Frontal cortex (tissue), 4 donors: Measurements from ENCODE around the gene ALDH3B2. TPM values are rescaled to one million over a fixed set of nuclear protein-coding genes. Genes with fewer than 3 reads are reported as not detected.
"Not testable (repeated sequence)": the region's sequence is repeated elsewhere in the genome, so short reads cannot be mapped to it uniquely, and the experiment has no call there.

Source experiments
- DNase-seq, 2 donors: peaks; one replicate each; pipeline ENCODE4 v3.0.0; 2012; ENCODE audit warnings: low spot score in 2 of 2
- FAIRE-seq: peaks from 2 replicates; lab custom pipeline; 2012; peaks lifted over from hg19 to GRCh38; lab: Jason Lieb, UNC
- total RNA-seq: library from RNA; depleted of rRNA; stranded (reverse); fragments of >200 nt; gene quantifications from one replicate; pipeline ENCODE4 v1.2.3, GENCODE V29; 2014
- donor health status: control.
- donor health status: control.
- donor health status: control.

ALDH3B2 gene, protein sequence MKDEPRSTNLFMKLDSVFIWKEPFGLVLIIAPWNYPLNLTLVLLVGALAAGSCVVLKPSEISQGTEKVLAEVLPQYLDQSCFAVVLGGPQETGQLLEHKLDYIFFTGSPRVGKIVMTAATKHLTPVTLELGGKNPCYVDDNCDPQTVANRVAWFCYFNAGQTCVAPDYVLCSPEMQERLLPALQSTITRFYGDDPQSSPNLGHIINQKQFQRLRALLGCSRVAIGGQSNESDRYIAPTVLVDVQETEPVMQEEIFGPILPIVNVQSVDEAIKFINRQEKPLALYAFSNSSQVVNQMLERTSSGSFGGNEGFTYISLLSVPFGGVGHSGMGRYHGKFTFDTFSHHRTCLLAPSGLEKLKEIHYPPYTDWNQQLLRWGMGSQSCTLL
- total RNA-seq, result not detected

DNA sequence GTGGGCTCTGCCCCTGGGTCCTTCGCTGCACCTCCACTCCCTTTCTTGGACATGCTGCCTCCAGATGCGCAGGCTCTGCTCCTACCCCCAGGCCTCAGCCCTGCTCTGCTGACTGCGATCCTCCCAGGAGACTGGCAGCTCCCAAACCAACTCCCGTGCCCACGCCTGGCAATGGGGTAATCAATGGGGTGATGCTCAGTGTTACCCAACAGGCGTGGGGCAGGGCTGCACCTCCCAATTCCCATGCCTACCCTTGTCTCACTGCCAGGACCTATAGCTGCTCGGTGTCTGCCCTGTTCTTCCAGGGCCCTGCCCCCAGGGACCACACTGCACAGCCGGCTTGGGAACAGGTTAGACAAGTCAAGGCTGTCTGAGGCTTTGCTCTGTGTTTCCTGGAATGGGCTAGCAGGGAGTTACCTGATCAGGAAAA lies at the start of gene ALDH3B2:
ALDH3B2 (minus strand) TSS at position 182 of the 430 bp plus-strand sequence. CDS start 7,688 bp downstream, outside the sequence.
- FAIRE-seq, result no peak
- no peak for DNase-seq

DNA sequence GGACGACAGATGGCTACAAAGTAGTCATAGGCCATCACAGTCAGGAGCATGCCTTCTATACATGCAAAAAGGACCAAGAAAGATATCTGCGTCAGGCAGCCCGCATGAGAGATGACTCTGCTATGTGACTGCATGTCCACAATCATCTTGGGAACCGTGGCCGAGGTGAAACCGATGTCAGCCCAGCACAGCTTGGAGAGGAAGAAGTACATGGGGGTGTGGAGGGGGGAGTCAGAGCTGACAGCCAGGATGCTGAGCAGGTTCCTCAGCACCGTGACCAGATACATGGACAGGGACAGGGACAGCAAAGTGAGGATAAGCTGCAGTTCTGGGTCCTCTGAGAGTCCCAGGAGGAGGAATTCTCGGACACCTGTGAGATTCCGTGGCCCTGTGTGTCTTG lies 48.6 kb upstream of the ALDH3B2 start:
- not testable (repeated sequence) for FAIRE-seq, DNase-seq

DNA sequence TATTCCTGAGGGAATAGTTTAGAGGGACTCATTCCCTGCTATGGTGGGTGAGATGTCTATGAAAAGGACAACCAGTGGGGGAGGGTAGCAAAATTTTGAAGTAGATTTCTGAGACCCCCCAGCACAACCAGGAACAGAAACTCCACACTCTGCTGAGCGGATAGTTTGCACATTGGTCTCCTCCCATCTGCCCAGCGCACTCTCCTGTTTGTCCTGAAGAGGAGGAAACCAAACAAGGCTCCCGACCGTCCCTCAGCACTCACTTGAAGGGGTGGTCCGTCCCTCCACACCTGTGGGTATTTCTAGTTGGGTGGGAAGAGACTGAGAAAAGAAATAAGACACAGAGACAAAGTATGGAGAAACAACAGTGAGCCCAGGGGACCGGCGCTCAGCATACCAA lies 41.8 kb upstream of the ALDH3B2 start:
- not testable (repeated sequence) for FAIRE-seq, DNase-seq

DNA sequence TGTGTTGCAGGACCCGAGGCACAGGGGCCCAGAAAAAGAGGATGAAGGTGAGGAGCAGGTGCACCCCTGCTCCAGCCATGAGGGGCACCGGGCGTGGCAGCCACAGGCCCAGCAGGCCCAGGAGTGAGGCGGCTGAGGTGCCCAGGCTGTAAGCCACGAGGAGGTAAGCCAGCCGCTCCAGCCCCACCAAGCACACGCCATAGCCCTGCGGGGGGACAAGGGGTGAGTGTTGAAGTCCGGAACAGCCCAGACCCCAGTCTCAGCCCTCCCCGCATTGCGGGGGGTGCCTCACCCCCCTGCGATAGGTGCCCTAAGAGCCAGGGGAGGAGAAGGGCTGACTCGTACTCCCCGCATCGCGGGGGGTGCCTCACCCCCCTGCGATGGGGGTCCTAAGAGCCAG lies 41.4 kb upstream of the ALDH3B2 start:
- not testable (repeated sequence) for DNase-seq, FAIRE-seq

DNA sequence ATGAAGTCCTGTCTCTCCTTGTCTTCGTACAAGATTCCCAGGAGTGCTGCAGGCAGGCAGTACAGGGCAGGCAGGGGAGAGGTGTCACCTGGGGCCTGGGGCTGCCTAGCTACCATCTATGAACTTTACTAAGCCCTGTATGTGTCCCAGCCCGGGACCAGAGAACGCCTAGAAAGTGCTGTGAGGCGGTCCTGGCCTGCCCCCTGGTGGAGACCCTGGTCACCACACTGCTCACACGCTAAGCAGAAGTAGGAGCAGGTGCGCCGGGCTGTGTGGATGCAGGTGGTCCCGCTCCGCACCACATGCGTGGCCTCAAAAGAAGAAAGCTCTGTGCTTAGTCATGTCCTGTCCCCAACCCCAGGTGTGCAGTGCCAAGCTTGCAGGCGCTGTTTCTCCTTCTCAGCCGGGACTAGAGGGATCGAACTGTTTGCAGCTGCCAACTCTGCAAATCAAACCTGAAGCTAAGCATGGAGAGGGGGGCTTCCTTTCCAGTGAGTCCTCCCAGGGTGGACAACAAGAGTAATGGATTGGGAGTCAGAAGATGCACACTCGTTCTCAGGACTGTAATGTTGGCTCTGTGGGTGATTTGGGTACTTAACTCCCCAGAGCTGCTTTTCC lies 39.6 kb upstream of the ALDH3B2 start:
- DNase-seq, FAIRE-seq: not testable (repeated sequence)

DNA sequence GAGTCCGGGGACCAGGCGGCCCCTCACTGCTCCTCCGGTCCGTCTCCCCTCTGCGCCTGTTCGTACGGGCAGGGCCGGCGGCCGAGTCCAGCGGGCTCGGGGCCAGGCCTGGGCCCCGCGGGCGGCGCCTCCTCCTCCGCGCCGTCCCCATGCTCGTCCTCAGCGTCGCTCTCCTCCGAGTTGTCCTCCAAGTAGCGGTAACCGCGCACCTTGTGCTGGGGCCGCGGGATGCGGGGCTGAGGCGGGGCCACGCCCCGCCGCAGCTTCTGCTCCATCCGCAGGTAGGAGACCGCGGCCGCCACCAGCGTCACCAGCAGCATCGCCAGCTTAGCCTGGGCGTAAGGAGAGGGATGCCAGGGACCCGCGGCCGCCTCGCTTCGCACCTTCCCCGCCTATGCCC lies 37.3 kb upstream of the ALDH3B2 start:
- DNase-seq, FAIRE-seq: not testable (repeated sequence)

DNA sequence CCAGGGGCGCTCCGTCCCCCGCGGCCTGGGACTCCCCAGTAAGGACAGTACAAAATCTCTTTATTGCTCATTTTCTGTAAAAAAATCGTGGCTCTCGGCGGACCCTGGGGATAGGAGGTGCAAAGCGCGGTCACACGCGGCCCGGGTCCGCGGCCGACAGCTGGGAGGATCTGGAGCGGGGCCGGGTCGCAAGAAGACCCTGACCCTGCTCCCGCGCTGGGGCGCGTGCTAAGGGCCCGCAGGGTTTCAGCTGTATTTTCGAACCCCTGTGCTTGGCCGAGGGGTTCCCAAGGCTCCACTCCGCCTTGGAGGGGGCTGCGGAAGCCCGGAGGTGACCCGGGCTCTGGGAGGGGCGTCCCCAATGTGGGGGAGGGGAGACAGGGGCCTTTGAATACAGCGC lies 36.8 kb upstream of the ALDH3B2 start:
- not testable (repeated sequence) for FAIRE-seq, DNase-seq

DNA sequence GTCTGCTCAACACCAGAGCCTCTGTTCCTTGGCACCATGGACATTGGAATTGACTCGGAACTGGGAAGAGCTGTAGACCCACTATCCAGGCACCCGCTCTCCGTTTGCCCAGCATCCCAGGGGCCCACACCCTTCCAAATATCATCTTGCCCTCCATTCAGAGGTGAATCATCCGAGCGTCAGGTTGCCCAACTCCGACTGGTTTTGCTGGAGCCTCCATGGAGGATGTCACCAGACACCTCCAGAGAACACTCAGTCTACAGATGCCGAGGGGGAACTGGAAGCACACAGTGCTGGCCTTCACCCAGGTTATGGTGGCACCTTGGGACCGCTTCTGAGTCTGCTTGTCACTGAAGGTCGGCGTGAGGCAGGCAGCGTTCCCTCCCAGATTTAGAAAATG lies 35.4 kb upstream of the ALDH3B2 start:
- FAIRE-seq, DNase-seq: not testable (repeated sequence)

DNA sequence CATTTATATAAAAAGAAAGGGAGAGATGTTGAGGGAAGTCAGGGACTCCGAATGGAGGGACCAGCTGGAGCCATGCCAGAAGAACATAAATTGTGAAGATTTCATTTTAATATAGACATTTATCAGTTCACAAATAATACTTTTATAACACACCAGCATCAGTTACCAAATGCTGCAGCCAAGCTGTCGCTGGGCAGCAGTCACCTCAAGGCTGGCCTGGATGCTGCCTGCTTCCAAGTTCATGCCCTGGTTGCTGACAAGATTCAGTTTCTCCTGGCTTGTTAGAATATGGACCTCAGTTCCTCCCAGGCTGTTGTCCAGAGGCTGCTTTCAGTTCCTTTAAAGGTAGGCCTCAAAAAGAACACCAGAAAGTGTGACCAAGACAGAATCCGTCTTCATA lies 30.8 kb upstream of the ALDH3B2 start:
- DNase-seq (no peak), FAIRE-seq (no peak)

DNA sequence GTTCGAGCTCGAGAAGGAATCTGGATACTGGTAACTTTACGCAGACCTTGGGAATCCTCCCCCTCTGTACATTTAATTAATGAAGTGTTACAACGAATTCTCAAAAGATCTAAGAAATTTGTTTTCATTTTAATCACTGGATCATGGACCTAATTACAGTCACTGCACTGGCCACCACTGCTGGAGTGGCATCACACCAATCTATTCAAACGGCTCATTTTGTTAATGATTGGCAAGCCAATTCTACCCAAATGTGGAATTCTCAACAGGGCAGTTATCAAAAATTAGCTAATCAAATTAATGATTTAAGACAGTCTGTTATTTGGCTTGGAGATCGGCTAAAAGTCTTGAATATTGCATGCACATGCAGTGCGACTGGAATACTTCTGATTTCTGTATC lies 30.1 kb upstream of the ALDH3B2 start:
- FAIRE-seq, result no peak

DNA sequence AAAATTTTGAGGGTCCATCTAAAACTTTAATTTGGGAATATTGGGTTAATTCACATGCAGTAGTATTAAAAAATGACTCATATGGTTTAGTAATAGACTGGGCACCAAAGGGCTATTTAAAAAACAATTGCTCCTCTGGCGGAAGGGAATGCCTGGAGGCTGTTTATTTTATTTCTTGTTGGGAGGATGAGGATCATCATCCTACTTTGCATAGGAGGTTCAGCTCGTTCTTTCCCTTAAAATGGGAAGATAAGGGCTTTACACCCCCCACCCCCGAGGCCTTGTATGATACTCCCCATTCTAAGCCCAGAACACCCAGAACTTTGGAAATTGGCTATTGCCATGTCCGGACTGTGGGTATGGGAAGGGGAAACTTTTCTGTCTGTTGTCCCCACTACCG lies 29.3 kb upstream of the ALDH3B2 start:
- DNase-seq, FAIRE-seq: not testable (repeated sequence)

More for the DNA sequence above, 30.1 kb upstream of the ALDH3B2 start:
- no peak for DNase-seq

DNA sequence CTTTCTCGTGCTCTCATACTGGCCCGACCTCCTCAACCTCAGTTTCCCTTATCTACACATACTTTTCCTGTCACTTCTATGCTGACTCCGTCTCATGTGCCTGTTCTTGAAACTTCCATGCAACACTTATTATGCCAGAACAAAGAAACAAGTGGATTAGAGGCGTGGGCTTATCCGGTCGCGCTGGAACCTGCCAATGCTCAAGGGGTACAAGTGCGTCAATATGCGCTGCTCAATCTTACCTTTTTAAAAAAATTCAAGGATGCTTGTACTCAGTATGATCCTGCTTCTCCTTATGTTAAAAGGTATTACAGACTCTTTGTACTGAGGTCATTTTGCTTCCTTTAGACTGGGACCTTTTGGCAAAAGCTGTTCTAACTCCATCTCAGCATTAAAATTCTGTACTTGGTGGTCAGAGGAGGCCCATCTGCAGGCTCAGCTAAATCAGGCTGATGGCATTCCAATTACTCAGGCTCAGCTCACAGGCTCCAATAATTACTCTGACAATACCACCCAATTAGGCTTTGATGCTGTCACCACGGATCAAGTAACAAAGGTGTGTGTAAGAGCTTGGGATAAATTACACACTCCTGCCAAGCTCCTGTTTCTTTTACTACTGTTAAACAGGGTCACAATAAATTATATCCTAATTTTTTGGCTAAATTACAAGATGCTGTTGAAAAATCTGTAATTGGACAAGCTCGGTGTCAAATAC lies 26.3 kb upstream of the ALDH3B2 start:
- FAIRE-seq (no peak), DNase-seq (no peak)

DNA sequence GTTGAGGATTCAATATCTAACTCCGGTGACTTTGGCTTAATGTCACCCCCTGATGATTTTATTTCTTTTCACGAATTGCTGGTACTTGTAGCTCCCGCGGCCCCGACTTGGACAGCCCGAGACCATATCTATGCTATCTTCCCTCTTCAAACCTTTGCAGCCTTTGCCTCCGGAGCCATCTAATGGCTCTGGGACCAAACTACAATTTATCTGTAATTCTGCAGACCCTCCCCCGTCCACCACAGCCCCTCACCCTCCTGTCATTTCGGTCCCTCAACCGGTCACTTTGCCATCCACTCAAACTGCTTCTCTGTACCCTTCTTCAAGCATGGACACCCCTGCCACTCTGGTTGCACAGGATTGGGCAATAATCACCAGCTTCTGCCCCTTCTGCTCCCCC lies 25.7 kb upstream of the ALDH3B2 start:
- DNase-seq (no peak), FAIRE-seq (no peak)

DNA sequence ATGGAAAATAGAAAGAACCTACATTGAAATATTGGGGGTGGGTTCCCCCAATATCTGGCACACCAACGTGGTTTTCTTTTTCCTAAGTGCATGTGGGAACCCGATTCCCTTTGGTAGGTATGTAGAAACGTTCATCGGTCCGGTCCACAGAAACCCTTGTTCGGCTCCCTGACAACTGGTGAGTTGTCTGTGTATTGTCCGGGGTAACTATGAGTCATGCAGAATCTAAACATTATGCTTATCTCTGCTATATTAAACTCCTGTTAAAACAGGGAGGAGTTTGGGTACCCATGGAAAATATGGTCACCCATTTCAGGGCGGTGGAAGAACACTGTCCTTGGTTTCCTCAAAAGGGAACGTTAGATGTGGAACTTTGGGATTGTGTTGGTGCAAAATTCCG lies 25.1 kb upstream of the ALDH3B2 start:
- FAIRE-seq, result no peak
- DNase-seq, result no peak

DNA sequence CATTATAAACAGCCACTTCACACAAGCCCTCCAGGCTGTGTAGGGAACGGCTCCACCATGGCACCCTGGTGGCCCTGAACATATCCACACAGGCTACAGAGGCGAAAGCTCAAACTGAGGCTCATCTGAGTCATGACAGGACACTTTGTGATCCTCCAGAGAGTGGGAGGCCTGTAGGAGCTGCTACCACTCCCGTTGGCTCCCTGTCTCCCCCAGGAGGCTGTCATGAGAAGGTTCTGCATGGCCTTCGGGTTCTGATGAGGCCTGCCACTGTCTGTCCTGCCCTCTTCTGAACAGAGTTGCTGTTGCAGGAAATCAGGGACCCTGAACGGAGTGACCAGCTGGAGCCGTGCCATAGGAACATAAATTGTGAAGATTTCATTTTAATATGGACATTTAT lies 23.8 kb upstream of the ALDH3B2 start:
- FAIRE-seq, result no peak
- no peak for DNase-seq

DNA sequence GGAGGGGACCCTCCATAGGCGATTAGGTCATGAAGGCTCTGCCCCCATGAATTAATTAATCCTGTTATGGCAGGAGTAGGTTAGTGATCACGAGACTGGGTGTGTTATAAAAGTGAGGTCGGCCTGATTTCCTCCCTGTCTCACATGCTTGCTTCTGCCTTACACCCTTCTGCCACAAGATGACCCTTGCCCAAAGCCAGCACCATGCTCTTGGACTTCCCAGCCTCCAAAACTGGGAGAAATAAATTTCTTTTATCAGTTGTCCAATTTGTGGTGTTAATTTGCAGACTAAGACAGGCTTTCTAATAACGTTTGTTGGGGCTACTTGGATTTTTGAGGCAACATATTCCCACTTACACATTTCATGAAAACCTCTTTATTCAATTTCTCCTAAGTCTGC lies 23.4 kb upstream of the ALDH3B2 start:
- no peak for DNase-seq
- FAIRE-seq, result no peak

DNA sequence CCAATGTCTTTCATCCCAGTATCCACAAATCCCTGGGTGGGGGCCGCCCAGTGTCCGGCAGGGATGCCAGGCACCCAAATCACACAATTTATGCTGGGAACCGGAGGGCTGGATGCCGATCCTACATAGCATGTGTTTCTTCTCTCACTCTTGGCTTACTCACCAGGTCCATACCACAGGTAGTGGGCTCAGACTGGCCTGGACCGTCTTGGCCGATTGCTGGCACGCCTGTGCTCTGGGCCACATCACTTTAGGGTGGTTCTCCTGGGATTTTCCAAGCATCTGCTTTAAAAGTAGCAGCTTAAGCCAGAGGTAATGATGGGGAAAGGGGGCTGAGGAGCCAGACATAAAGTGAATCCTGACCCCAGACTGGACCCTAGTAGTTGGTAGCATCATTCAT lies 22.6 kb upstream of the ALDH3B2 start:
- no peak for FAIRE-seq
- DNase-seq, result no peak

DNA sequence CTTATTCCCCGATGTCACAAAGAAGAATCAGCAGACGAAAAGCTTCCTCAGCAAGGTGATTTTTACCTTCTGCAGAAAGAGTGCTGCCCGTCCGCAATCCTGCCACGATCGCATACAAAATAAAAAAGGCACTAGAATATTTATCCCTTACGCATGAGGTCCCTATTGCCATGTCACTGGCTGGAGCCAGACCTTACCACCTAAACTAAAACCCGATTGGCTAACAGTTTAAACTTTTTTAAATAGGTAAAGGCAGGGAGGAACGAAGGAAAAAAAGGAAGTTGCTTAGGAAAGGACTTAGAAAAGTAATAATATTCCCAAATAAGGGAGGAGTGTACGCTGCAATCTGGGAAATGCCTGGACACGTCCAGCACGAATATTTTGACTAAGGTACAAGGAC lies 21.2 kb upstream of the ALDH3B2 start:
- FAIRE-seq (no peak), DNase-seq (no peak)

DNA sequence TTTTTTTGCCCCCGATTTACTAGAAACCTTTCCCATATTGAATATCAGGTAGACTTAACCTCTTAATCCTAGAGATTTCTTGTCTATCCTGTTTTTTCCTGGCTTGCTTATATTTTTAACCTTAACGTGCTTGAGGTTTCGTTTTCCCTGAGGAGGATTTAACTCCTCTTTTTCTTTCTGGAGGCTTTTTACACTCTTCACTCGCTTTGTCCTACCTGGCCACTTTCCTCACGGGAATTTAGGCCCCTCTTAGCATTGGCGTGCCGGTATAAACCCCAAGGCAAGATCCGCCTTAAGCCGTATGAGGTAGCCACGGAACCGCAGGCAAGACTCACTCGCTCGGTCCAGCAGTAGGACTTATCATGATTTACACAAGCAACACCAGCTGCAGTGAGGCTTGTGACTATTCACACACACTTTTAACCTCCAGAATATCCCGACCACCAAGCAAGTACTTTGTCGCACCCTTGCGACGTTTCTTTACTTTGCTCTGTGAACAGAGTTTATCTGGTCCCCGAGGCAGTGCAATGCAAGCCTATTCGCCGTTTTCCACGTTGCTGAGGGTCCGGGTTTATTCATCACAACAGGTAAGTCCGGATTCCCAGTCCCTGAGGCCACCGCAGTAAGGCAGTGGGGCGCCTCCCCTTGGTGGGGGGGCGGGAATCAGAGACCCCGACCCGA lies 20.6 kb upstream of the ALDH3B2 start:
- FAIRE-seq, result no peak
- DNase-seq, result no peak

DNA sequence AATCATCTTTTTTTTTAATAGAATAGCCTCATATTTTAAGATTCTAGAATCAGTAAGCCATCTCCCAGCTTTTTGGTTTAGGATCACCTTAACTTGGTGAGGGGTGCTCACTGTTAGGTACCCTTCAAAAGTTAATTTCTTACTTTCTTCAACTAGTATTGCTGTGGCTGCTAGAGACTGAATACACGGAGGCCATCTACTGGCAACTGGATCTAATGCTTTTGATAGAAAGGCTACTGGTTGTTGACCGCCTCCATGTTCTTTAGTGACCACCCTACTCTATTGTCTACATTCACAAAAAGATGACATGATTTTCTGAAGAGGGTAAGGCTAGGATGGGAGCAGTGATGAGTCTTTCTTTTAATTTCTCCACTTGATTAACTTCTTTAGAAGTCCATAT lies 16.7 kb upstream of the ALDH3B2 start:
- no peak for FAIRE-seq
- no peak for DNase-seq
